GM18519 (cell line): ENCODE results near the gene APC2.
"Not testable (repeated sequence)": the region's sequence is repeated elsewhere in the genome, so short reads cannot be mapped to it uniquely, and the experiment has no call there.

ENCODE experiments used
- ATAC-seq: cut with Tn5 transposase; IDR thresholded peaks from one replicate; pipeline ENCODE4 v1.9.1; 2021; ENCODE audit warnings: mild to moderate bottlenecking, moderate library complexity; ENCODE audit not compliant: unreplicated experiment, low FRiP score

The APC2 gene

DNA sequence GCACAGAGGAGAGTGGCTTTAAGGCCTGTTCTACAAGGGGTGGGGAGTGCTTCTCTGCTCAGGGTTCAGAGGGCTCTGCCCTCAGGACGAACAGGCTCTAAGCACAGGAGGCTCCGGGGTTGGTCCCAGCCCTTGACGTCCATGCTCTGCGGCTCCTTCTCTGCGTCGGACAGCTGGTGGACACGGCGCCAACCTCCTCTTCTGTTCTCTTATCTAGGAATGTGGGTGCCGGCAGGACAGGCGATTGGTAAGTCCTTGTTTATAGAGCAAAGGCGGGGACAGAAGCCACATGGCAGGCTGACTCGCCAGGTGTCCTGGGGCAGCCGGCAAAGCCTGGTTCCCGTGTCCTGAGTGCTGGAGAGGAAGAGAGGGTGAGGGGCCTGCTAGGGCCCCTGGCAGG, 20.2 kb upstream of the APC2 start:
- ATAC-seq: no peak

DNA sequence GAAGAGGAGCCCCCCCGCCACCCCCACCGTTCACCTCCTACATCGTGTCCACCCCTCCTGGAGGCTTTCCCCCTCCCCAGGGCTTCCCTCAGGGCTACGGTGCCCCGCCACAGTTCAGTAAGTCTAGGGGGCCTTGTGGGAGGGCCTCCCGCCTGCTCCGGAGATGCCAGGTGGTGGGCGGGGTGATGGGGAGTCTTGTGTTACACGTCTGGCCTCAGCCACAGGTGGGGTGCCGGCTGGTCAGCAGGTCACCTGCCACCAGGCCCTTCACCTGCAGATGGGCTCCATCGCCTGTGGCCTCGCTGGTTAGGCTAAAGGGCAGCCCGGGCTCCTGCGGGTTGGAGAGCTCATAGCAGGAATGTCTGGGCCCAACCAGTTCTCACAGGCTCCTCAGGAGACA, 19.7 kb upstream of the APC2 start:
- no peak for ATAC-seq

DNA sequence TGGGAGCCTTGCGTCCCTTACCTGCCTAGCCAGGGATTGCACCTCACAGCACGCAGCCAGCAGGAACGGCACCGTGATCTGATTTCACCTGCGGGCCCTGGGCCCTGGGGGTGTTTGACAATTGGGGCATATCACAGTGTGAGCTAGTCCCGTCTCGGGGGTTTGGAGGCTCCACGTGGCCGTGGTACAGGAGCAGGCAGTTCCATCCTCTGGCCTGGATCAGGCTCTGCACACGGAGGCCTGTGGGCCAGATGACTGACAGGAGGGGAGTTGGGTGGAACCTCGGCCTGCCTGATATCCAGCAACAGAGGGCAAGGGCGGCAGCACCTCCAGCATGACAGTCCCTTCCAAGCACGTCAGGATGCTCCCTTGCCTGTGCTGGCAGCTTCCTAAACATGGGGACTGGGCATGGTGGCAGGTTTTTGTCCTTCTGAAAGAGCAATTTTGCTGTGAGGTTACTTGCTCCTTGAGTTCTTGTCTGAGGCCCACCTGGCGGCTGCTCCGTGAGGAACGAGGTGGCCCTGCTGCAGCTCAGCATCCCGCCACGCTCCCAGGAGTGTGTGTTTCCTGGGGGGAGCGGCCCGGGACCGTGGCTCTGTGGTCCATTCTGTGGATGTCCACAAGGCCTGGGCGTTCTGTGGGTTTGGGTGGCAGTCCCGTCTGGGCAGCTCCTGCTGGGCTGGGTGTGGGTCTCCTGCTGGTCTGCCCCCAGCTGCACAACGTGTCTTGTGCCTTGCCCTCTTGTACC, 18.0 kb upstream of the APC2 start:
- no peak for ATAC-seq

DNA sequence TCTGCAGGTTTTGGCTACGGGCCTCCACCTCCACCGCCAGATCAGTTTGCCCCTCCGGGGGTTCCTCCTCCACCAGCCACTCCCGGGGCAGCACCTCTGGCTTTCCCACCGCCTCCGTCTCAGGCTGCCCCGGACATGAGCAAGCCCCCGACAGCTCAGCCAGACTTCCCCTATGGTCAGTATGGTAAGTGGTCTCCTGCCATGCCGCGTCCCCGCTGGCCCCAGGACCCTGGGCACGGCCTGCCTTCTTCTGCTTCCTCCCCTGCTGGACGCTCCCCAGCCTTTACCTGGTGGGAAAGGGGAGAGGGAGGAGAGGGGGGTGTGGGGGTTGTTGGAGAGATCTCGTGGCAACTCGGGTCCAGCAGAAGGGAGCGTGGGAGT, 17.4 kb upstream of the APC2 start:
- no peak for ATAC-seq

DNA sequence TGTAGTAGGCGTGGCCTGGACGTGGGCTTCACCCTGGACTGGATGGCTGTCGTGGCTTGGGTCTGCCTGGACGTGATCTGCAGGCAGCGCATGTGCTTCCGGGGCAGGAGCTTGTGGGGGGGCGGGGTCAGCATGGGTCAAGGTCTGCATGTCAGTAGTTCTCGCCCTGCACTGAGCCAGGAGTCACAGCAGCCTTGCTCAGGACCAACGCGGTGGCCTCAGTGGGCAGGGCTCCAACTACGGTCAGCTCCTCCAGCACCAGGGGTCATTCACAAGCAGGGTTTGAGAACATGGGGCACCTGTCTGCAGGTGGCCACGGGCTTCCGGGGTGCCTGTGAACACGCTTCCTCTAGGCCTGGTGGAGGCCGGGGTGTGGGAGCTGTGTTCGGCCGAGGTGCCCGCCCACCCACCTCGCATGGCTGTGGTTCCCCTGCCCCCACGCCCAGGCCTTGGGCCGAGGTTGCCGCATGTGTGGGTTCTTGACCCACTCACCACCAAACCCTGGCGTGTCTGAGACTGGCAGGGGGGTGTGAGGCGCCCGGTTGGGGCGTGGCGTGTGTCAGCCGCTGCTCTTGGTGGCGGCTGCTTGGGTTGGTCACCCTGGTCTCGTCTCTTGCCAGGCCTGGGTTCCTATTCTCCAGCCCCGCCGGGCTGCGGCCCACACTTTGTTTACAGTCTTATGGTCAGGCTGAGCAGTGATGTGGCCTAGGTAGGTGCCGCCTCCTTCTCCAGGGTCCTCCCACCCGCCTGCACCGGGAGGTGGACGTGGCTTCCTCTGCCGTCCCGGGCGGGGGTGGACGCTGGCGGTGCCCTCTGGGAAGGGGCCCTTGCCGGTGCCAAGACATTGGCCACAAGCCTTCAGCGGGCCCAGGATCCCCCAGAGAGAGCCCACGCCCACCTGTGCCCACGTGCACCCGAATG, 16.5 kb upstream of the APC2 start:
- ATAC-seq: no peak

DNA sequence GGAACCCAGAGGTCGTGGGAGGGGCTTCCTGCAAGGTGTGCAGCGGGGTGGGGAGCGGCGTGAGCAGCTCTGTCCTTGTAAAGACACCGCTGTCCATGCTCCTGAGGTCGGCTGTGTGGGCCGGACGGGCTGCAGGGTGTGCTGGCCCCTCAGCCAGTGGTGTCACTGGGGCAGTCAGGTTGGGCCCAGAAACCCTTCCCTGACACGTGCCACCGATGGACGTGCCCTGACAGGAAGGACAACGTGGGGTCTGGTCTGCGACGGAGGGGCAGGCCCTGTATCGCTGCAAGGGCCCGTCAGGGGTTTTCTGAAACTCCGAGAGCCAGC, 15.9 kb upstream of the APC2 start:
- ATAC-seq: no peak

DNA sequence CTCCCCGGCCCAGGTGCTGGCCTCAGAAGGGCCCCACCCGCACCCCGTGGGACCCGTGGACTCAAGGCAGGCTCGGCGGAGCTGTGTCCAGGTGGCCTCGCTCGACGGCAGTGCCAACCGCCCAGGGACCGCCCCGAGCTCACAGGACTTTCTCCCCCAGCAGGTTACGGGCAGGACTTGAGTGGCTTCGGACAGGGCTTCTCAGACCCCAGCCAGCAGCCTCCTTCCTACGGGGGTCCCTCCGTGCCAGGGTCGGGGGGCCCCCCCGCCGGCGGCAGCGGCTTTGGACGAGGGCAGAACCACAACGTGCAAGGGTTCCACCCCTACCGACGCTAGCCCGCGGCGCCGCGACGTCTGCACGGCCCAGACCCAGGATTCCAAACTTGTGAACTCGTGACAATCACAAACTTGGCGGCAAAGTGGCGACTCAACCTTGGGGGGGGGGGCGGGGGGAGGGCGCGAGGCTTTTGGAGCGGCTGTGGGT, 15.3 kb upstream of the APC2 start:
- no peak for ATAC-seq

DNA sequence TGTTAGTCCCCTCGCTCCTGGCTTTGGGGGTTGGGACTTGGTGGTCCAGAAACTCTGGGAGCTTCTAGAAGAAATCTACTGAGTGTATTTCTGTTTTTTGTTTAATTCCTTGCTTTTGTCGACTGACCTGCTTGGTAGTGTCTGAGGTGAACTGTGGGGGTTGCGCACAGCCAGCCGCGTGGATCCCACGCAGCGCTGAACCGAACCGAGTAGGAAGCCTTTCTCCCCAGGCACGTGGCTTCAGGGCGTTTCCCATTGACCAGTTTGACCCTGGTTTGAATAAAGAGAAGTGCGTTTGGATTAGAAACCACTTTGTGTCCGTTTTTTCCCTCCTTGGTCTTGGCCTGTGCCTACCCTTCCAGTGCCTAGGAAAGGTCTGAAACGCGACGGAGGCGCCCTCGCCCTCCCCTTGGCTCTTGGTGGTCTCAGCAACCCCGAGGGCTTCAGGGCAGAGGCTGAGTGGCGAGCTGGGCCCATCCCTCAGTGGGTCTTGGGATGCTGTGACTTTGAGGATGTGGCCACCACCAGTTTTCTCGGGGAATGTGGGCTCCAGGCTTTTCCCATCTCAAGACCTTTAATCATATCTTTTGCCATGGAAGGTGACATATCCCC, 14.4 kb upstream of the APC2 start:
- no peak for ATAC-seq

DNA sequence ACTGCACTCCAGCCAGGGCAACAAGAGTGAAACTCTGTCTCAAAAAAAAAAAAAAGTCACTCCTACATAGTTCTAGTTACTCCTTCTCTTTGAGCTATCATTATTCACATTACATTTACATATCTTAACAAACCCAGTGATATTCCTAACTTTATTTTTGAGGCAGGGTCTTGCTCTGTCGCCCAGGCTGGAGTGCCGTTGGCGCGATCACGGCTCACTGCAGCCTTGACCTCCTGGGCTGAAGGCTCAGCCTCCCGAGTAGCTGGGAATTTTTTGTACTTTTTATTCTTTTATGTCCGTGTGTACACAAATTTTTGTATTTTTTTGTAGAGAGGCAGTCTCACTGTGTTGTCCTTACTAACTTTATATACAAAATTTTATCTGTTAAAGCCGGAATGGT, 12.3 kb upstream of the APC2 start:
- no peak for ATAC-seq

DNA sequence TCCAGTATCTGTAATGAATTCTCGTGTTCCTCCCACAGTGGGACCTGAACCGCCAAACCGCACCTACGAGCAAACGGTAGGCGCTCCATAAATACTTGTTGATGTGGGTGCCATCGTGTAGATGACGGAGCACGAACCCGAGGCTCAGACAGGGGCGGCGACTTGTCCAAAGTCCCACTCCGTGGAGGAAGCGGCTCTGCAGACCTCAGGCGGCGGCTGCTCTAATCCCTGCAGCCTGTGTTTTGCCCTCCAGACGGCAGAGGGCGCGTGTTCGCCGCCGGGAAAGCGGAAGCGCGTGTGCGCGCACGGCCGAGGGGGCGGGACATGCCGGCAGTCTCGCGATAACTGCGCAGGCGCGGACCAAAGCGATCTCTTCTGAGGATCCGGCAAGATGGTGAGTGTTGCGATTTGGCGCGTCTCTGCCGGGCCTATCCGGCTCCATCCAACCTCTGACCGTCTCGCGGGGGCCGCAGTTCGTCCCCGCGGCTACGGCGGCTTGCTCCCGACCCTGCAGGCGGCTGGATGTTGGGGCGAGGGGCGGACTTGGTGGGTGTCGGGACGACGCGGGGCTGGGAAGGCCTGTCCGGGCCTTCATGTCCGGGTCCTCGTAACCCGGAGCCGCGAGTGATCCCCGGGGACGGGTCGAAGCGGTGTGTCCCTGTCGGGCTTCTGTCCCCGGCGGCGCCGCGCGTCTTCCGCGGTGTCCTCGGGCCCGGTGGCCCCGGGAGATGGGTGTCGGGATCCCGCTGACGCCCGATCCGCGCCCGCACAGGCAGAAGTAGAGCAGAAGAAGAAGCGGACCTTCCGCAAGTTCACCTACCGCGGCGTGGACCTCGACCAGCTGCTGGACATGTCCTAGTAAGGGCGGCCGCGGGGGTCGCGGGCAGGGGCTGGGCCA, 11.6 kb upstream of the APC2 start, which contains the start of gene RPS15:
RPS15 (plus strand) TSS at position 362 of the 898 bp plus-strand sequence; CDS start at position 392, 30 bp downstream.
- ATAC-seq: peak; percentile 55

DNA sequence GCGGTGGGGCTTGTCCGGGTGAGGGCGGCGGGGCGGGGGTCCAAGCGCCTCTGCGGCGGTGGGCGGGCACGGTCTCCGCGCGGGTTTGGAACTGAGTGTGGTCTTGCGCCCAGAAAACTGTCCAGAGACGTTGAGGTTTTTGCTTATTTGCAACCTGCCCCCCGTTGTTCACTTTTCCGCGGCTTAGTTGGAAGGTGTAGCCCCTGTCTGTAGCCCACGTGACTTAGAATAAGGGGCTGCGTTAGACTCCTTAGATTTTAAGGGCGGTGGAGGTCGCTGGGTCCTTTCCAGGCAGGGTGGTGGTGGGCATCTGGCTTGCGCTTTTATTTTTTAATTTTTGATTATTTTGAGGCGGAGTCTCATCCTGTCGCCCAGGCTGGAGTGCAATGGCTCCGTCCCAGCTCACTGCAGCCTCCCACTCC, 11.0 kb upstream of the APC2 start:
- ATAC-seq: no peak

DNA sequence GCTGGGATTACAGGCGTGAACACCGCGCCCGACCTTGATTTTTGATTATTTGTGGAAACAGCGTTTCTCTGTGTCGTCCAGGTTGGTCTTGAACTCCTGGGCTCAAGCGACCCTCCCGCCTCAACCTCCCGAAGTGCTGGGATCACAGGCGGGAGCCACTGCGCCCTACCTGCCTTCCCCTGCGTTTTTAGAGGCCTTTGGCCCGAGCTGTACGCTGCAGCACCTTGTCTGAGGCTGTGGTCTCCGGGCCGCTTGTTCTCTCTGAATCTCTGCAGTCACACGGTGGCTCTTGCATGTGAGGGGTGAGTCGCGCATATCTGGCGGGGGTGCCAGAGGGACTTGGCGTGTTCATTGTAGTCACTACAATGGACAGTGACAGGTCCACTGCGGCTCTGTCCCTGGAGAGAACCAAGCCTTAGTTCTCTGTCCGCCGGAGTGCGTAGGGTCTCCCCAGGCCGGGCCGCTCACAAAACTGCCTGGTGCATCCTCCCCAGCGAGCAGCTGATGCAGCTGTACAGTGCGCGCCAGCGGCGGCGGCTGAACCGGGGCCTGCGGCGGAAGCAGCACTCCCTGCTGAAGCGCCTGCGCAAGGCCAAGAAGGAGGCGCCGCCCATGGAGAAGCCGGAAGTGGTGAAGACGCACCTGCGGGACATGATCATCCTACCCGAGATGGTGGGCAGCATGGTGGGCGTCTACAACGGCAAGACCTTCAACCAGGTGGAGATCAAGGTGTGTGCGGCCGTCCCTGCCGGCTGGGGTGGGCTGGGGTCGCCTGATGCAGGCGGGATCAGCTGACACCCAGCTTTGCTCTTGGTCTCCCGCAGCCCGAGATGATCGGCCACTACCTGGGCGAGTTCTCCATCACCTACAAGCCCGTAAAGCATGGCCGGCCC, 10.2 kb upstream of the APC2 start:
- not testable (repeated sequence) for ATAC-seq

DNA sequence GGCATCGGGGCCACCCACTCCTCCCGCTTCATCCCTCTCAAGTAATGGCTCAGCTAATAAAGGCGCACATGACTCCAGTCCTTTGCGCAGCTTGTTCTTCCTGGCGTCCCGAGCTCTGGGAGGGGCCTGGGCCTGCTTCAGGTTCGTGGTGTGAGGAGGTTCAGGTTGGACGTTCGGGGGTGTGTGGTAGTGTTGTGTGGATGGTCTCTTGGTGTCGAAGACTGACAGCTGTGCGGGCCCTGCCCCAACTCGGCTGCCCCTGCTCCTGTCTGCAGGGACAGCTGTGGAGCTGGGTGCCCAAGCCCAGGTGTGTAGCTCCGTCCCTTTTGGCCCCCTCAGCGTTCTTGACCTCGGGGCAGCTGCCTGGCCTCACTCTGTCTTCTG, 9.5 kb upstream of the APC2 start:
- no peak for ATAC-seq

DNA sequence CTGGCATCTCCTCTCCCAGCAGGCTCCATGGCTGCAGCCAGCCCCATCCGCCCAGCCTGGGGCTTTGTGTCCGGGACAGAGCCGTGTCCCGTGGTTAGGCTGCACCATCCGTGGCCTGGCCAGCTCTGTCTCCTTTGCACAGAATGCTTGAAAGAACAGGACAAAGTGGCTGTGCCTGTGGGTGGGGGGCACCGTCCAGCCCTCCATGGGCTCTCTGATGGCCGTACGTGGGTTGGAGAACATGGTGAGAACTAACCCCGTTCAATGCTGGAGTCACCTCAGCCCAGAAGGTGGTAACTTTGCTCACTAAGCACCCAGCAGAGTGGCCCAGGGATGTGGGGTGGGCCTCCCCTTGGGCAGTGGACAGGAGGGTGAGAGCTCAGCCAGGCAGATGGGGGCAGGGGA, 8.9 kb upstream of the APC2 start:
- ATAC-seq: no peak

DNA sequence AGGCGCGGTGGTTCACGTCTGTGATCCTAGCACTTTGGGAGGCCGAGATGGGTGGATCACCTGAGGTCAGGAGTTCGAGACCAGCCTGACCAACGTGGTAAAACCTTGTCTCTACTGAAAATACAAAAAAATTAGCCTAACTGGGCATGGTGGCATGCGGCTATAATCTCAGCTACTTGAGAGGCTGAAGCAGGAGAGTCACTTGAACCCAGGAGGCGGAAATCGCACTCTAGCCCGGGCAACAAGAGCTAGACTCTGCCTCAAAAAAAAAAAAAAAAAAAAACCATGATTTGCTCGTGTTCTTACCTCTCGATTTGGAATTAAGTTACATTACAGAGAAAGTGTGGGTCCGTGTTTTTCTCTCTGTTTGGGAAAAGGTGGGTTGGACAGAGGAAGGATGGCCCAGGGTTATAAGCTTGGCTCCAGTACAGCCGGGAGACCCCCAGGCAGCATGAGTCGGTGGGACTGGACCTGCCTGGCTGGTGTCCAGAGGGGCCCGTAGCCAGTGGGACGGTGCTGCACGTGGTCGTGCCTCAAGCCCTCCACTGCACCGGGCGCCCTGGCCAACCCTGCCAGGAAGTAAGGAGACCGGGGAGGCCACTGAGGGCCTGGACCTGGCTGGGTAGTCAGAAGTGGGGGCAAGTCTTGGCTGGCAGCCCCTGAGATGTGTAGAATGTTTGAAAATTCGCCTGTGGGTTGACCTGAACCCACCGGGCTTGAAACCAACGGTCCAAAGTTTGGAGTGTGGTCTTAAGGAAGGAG, 8.1 kb upstream of the APC2 start:
- no peak for ATAC-seq

DNA sequence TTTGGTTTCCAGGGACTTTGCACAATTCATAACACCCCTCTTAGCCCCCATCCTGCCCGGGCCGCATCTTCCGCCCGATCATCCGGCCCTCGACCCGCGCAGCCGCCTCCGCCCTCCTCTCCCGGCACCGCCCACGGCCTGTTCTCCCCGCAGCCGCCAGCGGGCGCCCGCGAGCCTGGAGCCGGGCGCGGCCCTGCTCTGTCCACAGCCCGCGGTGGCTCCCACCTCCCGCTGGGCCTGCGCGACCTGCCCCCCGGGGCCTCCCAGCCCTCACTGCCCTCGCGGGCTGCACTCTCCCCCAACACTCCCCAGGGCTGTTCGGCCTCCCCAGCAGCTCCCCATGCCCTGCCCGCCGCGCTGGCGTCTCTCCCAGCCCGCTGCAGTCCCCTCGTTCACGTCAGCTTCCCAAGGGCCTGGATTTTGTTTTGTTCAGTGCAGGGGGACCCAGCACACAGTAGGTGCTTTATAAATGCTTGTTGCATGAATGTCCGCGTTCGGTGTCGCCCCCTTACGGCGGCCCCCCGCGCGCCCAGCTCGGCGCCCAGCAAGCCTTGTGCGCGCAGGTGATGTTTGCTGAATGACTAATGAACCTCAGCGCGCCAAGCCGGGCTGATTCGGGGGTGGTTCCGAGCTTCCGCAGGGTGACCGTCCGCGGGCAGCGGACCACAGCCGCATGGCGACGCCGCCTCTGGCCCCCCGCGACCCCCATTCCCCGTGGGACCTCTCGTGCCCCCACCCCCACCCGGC, 4.6 kb upstream of the APC2 start:
- no peak for ATAC-seq

DNA sequence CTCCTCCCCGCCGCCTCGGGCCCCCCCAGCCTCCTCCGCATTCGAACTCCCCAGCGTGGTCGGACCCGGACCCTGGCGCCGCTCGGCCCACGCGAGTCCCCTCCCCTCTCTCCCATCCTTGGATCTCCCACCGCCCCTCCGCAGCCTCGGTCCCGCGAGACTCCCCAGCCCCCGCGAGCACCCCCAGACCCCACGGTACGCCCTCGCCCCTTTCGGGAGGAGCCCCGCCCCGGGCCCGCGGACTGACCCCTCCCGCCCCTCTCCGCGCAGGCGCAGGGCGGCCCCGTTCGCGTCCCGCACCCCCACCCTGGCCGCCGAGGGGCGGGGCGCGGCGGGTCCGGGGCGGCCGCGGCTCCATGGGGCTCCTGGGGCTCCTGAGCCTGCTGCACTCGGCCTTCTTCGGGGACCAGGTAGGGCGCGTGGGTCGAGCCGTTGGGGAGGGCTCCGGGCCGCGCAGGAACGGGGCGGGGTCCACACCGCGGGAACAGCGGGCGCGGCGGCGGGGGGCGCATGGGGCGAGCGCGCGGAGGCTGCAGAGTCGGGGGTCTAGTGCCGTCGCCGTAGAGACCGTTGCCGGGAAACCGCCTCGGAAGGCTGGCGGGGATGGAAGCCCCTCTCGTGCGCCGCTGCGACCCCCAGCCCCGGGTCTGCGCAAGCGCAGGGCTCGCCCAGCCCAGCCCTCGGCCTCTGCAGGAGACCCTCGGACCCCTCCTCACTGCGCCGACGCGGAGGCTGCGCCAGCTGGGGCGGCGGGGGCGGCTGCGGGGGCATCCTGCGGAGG, 3.8 kb upstream of the APC2 start:
- ATAC-seq: no peak
